NT2/D1 (cell line): ENCODE measurements around the gene DMD.

Experiments
- SUZ12 ChIP-seq: IDR thresholded peaks from 2 replicates; pipeline ENCODE4 v1.6.1; 2011; ENCODE audit not compliant: insufficient read length, insufficient read depth; ENCODE audit errors: extremely low read depth
- YY1 ChIP-seq: IDR thresholded peaks from 2 replicates; pipeline ENCODE4 v1.6.1; 2011; ENCODE audit not compliant: insufficient read length, insufficient read depth
- ZNF274 ChIP-seq: IDR thresholded peaks from 2 replicates; pipeline ENCODE4 v1.6.1; 2011; ENCODE audit warnings: mild to moderate bottlenecking, low read depth, low read length

DNA sequence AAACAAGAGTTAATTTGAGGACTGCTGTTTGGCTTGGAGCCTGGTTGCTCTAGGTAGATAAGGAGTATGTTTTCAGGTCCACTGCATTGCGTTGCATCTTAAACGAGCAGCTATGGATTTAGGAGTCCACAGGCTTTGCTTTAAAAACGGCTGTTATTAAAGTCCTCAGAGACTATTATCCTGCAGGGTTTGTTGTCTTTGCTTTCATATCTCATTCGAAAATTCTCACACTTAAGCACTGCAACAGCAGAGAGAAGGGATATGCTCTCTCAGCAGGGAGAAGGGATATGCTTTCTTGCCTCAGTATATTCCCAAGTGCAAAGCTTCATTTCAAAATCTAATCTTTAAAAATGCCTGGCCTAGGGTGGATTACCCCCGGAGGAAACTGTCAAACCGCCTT lies 1694.8 kb downstream of the DMD start:
- TF ChIP-seq YY1 (no peak), SUZ12 (no peak), ZNF274 (no peak)
